GM21367 (cell line): ENCODE results near the gene KYAT1.

Source experiments
- ATAC-seq: cut with Tn5 transposase; IDR thresholded peaks from one replicate; pipeline ENCODE4 v1.9.1; 2021; ENCODE audit not compliant: unreplicated experiment

The KYAT1 gene

GRCh38 chr9:128786681-128787601 is 94.8 kb downstream of the KYAT1 start, which contains the start of gene TBC1D13:
Gene TBC1D13 (plus strand): TSS chr9:128787253. CDS start chr9:128787354, 101 bp downstream.
- peak; percentile 67 for ATAC-seq

GRCh38 chr9:128785427-128785826 is 96.3 kb downstream of the KYAT1 start:
- no peak for ATAC-seq
